ENCODE data around the gene RELN. TPM values are rescaled to one million over a fixed set of nuclear protein-coding genes. Genes with fewer than 3 reads are reported as not detected.

Gene RELN
- total and polyA plus RNA-seq, 9 donors: 0.68 to 8.7 (median 2.7) TPM

GRCh38 chr7:103894656-103895596 lies 94.5 kb downstream of the RELN start:
- Histone ChIP-seq H3K4me1 (ENCODE audit: insufficient read depth) (no peaks in the 10 kb centered on the region), H3K27me3 (no peaks in the 10 kb centered on the region), H3K36me3 (no peaks in the 10 kb centered on the region), H3K27ac (no peak overlapping the region), H3K9me3 (no peaks in the 10 kb centered on the region), H3K4me3 (no peak overlapping the region)
- intact Hi-C loops (cut with DNase I): no loop called here
- DNase-seq: no peak
- TF ChIP-seq POLR2A (IDR thresholded peaks at IDR 0.05): no peak
- no peak for TF ChIP-seq EP300 (IDR thresholded peaks at IDR 0.05)
- no peak for TF ChIP-seq CTCF (IDR thresholded peaks at IDR 0.05)
- 34 to 52% (median 36%) methylated on average over 10 of the region's 10 CpGs for WGBS, 3 donors

- Histone ChIP-seq H3K4me3 (no peak overlapping the region), H3K27ac (no peak overlapping the region), H3K27me3 (no peaks in the 10 kb centered on the region), H3K4me1 (ENCODE audit: insufficient read depth) (no peaks in the 10 kb centered on the region), H3K9me3 (no peaks in the 10 kb centered on the region), H3K36me3 (no peaks in the 10 kb centered on the region)
- intact Hi-C loops (cut with DNase I): no loop called here
- DNase-seq: no peak
- no peak for TF ChIP-seq EP300 (IDR thresholded peaks at IDR 0.05)
- no peak for TF ChIP-seq CTCF (IDR thresholded peaks at IDR 0.05)
- no peak for TF ChIP-seq POLR2A (IDR thresholded peaks at IDR 0.05)
- WGBS, 3 donors: 75 to 80% (median 76%) methylated on average over 2 of the region's 2 CpGs
Observed at GRCh38 chr7:103893350-103893749, 96.1 kb downstream of the RELN start.

- H3K9me3 ChIP-seq: no peaks in the 10 kb centered on the region
- intact Hi-C loops (cut with DNase I): no loop called here
- 5 to 27% (median 23%) methylated on average over 3 of the region's 3 CpGs for WGBS, 3 donors
- no peak overlapping the region for H3K4me3 ChIP-seq
- no peaks in the 10 kb centered on the region for H3K27me3 ChIP-seq
- no peaks in the 10 kb centered on the region for H3K4me1 ChIP-seq (ENCODE audit: insufficient read depth)
- H3K36me3 ChIP-seq: no peaks in the 10 kb centered on the region
- DNase-seq: no peak
- H3K27ac ChIP-seq: no peak overlapping the region
- TF ChIP-seq EP300 (IDR thresholded peaks at IDR 0.05): no peak
- no peak for TF ChIP-seq POLR2A (IDR thresholded peaks at IDR 0.05)
- TF ChIP-seq CTCF (IDR thresholded peaks at IDR 0.05): no peak
Observed at GRCh38 chr7:103889451-103889850, 100.0 kb downstream of the RELN start.

GRCh38 chr7:103888603-103889153 lies 100.8 kb downstream of the RELN start:
- TF ChIP-seq EP300 (IDR thresholded peaks at IDR 0.05): no peak
- no peak for TF ChIP-seq CTCF (IDR thresholded peaks at IDR 0.05)
- TF ChIP-seq POLR2A (IDR thresholded peaks at IDR 0.05): no peak
- 56 to 60% (median 57%) methylated on average over 6 of the region's 6 CpGs for WGBS, 3 donors
- Histone ChIP-seq H3K9me3 (no peaks in the 10 kb centered on the region), H3K4me1 (ENCODE audit: insufficient read depth) (no peaks in the 10 kb centered on the region), H3K36me3 (no peaks in the 10 kb centered on the region), H3K4me3 (no peak overlapping the region), H3K27me3 (no peaks in the 10 kb centered on the region), H3K27ac (no peak overlapping the region)
- intact Hi-C loops (cut with DNase I): no loop called here
- DNase-seq: no peak
